Activated T-cell treated with anti-CD3 and anti-CD28 coated beads, Interleukin-2, amount 50 U/mL, for 24 hours (primary cell): ENCODE data around the gene NUP153.

Source experiments
- DNase-seq: peaks from one replicate; pipeline ENCODE4 v3.0.0-alpha.2; 2020
- H3K27ac Mint-ChIP-seq: 2 replicates; pipeline ENCODE4 v1.8.0; 2020; ENCODE audit warnings: mild to moderate bottlenecking, mixed read lengths
- H3K27me3 Mint-ChIP-seq: 2 replicates; pipeline ENCODE4 v1.8.0; 2020; ENCODE audit warnings: mixed read lengths
- H3K36me3 Mint-ChIP-seq: 2 replicates; pipeline ENCODE4 v1.8.0; 2020; ENCODE audit warnings: low read depth, mixed read lengths
- H3K4me1 Mint-ChIP-seq: 2 replicates; pipeline ENCODE4 v1.8.0; 2020; ENCODE audit warnings: low read depth, mixed read lengths
- H3K4me3 Mint-ChIP-seq: 2 replicates; pipeline ENCODE4 v1.8.0; 2020; ENCODE audit warnings: mild to moderate bottlenecking, moderate library complexity, mixed read lengths
- H3K9me3 Mint-ChIP-seq: 2 replicates; pipeline ENCODE4 v1.8.0; 2020; ENCODE audit warnings: mixed read lengths

The NUP153 gene

DNA sequence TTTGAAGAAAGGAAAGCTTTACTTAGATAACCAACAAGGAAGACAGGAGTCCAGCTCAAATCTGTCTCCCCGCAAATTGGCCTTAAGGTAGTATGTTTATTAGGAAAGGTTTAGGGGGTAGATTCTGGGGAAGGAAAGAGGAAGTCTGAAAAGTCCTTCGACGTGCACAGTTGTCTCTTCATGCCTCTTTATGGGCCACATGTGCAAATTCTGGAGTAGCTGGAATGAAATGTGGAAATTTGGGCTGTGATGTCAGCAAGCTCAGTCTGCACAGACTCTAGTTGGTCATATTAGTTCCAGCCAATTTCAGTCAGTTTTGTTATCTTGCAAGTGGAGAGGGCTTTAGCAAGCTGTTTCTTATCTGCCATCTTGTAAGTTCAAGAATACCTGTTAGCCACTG is 50.1 kb downstream of the NUP153 start:
- Mint-ChIP-seq H3K4me1 (peaks cover 32% of the 10 kb centered on the region), H3K4me3 (no peak overlapping the region), H3K27me3 (no peaks in the 10 kb centered on the region), H3K9me3 (no peaks in the 10 kb centered on the region), H3K36me3 (peaks cover 98% of the 10 kb centered on the region), H3K27ac (no peak overlapping the region)
- DNase-seq: no peak

DNA sequence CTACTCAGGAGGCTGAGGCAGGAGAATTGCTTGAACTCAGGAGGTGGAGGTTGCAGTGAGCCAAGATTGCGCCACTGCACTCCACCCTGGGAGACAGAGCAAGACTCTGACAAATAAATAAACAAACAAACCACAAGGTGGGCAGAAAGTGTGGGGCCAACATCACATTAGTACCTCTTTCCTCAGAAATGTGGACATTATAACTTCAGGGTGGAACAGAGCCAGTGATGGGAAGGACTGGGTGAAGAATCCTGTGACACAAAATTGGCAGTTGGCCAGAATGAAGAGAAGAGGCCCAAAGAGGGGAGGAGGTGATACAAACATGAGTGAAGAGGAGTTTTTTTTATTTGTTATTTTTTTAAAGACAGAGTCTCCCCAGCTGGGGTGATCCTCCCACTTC is 50.6 kb downstream of the NUP153 start:
- H3K36me3 Mint-ChIP-seq: peaks cover 97% of the 10 kb centered on the region
- peaks cover 31% of the 10 kb centered on the region for H3K4me1 Mint-ChIP-seq
- no peak for DNase-seq
- H3K27me3 Mint-ChIP-seq: no peaks in the 10 kb centered on the region
- H3K9me3 Mint-ChIP-seq: no peaks in the 10 kb centered on the region
- no peak overlapping the region for H3K4me3 Mint-ChIP-seq
- peak overlapping the region; percentile 68 for H3K27ac Mint-ChIP-seq

DNA sequence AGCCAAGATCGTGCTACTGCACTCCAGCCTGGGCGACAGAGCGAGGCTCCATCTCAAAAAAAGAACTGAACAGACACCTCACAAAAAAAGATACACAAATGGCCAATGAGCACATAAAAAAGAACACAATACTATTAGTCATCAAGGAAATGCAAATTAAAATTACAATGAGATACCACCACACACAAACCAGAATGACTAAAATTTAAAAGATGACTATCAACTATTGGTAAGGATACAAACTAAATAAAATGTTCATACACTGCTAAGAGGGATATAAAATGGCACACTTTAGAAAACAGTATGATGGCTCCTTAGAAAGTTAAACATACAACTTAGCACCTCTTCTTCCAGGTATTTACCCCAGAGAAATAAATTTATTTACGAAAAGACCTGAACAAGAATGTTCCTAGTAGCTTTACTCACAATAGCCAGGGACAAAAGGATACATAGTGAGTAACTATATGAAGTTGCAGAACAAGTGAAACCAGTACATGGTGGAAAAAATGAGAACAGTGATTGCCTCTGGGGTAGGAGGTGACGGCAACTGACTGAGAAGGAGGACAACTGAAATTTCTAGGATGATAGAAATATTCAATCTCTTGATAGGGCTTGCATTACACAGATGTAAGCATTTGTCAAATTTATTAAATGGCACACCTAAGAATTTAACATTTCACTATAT is 53.4 kb downstream of the NUP153 start:
- DNase-seq: no peak
- peaks cover 95% of the 10 kb centered on the region for H3K36me3 Mint-ChIP-seq
- H3K9me3 Mint-ChIP-seq: no peaks in the 10 kb centered on the region
- no peaks in the 10 kb centered on the region for H3K27me3 Mint-ChIP-seq
- H3K4me3 Mint-ChIP-seq: no peak overlapping the region
- H3K4me1 Mint-ChIP-seq: peaks cover 35% of the 10 kb centered on the region
- peak overlapping the region; percentile 92 for H3K27ac Mint-ChIP-seq

DNA sequence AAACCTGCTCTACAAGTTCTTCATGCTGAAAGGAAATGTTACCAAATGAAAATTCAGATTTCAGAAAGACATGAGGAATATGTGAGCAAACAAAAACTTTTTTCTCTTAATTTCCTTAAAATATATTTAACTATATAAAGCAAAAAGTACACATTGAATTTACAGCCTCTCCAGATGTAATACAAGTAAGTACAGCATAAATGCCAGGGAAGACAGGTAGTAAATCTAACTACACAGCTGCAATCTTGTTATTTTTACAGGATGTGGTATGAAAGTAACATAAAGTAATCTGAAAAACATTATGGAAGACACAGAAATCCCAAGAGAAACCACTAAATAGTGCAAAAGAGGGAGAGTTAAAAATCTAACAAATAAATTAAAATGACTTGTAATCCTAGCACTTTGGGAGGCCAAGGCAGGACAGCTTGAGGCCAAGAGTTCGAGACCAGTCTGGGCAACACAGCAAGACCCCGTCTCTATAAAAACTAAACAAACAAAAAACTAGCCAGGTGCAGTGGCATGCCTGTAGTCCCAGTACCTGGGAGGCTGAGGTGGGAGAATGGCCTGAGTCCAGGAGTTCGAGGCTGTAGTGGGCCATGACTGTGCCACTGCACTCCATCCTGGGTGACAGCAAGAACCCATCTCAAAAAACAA is 55.9 kb downstream of the NUP153 start:
- no peaks in the 10 kb centered on the region for H3K27me3 Mint-ChIP-seq
- no peak for DNase-seq
- no peak overlapping the region for H3K4me3 Mint-ChIP-seq
- H3K36me3 Mint-ChIP-seq: peaks cover 95% of the 10 kb centered on the region
- H3K27ac Mint-ChIP-seq: peak overlapping the region; percentile 8
- peaks cover 34% of the 10 kb centered on the region for H3K4me1 Mint-ChIP-seq
- H3K9me3 Mint-ChIP-seq: no peaks in the 10 kb centered on the region

DNA sequence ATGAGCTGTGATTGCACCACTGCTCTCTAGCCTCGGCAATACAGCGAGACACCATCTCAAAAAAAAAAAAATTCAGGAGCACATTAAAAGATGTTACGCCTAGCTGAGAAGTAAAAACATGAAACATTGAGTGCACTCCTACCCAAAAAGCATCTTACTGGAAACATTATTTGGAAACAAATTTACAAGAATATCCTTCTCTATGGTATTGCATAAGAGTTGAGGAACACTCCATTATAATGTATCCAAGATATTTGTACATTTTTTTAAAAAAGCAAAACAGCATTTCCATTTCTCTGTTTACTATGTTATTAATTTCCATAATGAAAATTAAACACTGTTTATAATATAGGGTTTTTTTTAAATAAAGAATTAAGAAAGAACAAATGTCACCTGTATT is 58.0 kb downstream of the NUP153 start:
- DNase-seq: no peak
- Mint-ChIP-seq H3K27ac (no peak overlapping the region), H3K9me3 (no peaks in the 10 kb centered on the region), H3K36me3 (peaks cover 94% of the 10 kb centered on the region), H3K4me3 (no peak overlapping the region), H3K27me3 (no peaks in the 10 kb centered on the region), H3K4me1 (peaks cover 21% of the 10 kb centered on the region)

DNA sequence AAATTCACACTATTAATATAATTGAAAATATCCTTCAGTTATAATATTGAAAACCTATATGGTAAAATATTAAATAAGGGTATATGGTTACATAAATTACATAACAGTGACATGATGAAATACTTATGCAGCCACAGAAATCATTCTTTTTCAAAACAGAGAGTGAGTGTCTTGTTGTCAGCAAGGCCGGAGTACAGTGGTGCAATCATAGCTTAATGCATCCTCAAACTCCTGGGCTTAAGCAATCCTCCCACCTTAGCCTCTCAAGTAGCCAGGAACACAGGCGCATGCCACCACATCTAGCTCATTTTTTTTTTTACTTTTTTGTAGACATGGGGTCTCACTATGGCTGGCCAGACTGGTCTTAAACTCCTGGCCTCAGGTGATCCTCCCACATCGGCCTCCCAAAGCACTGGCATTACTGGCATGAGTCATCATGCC is 66.2 kb downstream of the NUP153 start:
- Mint-ChIP-seq H3K4me3 (no peak overlapping the region), H3K27ac (peak overlapping the region; percentile 64), H3K27me3 (no peaks in the 10 kb centered on the region), H3K36me3 (peaks cover 98% of the 10 kb centered on the region), H3K9me3 (no peaks in the 10 kb centered on the region), H3K4me1 (peaks cover 37% of the 10 kb centered on the region)
- DNase-seq: no peak

DNA sequence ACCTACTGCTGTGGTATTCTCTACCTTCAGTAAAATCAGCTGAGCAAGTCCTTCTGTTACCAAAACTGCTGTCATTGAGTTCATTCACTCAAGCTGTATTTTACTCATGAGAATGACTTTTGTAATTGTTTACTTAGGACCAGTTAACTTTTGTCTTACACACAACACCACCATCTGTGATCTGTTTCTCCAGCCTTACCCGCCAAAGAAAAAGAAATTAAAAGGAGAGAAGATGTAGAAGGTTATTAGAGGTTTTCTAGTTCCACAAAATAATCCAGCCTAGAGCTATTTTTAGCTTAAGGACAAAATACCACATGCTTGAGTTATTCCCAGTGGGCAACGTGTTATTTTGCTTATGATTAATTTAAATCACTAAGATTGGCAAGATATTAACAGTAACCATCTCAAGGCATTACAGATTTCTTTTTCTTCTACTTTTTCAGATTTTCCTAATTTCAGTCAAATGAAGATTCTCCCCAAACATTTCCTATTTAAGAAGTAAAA is 68.5 kb downstream of the NUP153 start:
- H3K36me3 Mint-ChIP-seq: peaks cover 97% of the 10 kb centered on the region
- no peaks in the 10 kb centered on the region for H3K9me3 Mint-ChIP-seq
- H3K27me3 Mint-ChIP-seq: no peaks in the 10 kb centered on the region
- no peak overlapping the region for H3K4me3 Mint-ChIP-seq
- no peak overlapping the region for H3K27ac Mint-ChIP-seq
- H3K4me1 Mint-ChIP-seq: peaks cover 56% of the 10 kb centered on the region
- DNase-seq: no peak

DNA sequence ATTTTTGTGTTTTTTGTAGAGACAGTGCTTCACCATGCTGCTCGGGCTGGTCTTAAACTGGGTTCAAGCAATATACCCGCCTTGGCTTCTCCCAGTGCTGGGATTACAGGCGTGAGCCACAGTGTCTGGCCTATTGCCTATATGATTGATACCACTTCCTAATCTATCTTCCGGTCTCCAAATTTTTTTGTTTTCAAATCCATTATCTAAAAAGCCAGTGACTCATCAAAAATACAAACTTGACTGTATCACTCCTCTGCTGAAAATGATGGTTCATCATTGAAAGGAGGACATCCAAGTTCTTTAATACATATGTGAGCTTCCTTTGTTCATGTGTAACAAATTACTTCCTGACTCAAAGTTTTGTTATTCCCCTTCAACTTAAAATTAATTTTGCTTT is 71.2 kb downstream of the NUP153 start:
- Mint-ChIP-seq H3K9me3 (no peaks in the 10 kb centered on the region), H3K27me3 (no peaks in the 10 kb centered on the region), H3K4me1 (peaks cover 62% of the 10 kb centered on the region), H3K36me3 (peaks cover 97% of the 10 kb centered on the region), H3K27ac (peak overlapping the region; percentile 65), H3K4me3 (no peak overlapping the region)
- DNase-seq: no peak

DNA sequence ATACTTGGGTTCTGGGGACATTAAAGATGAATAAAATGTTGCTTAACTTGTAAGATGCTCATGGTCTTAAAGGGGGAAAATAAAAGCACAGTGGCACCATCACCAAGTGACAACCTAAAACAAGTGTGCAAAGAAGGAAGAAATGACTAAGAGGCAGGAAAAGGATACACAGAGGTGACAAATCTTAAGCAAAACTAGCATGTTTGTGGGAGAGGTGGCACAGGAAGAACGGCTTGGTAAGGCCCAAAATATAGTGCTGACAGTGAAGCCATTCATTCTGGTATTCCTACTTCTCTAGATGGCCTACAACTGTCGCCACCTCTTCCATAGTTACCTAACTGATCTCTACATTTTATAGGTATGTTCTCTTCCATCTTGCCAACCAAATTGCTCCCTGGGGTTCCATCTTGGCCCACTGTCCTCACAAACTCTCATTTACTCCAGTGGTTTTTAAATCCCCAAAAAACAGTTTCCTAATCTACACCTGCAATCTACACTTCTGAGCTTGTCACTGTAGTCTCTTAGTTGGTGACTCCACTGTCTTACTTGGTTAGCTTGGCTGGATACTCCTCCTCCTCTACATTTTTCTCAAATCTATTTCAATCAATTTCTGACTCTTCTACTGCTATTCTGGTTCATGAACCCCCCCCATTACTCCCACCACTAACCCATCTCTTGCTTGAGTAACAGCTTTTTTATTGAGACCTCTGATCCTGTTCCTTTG is 73.1 kb downstream of the NUP153 start:
- Mint-ChIP-seq H3K27me3 (no peaks in the 10 kb centered on the region), H3K36me3 (peaks cover 97% of the 10 kb centered on the region), H3K27ac (peak overlapping the region; percentile 78), H3K9me3 (no peaks in the 10 kb centered on the region), H3K4me1 (peaks cover 72% of the 10 kb centered on the region), H3K4me3 (no peak overlapping the region)
- DNase-seq: no peak

DNA sequence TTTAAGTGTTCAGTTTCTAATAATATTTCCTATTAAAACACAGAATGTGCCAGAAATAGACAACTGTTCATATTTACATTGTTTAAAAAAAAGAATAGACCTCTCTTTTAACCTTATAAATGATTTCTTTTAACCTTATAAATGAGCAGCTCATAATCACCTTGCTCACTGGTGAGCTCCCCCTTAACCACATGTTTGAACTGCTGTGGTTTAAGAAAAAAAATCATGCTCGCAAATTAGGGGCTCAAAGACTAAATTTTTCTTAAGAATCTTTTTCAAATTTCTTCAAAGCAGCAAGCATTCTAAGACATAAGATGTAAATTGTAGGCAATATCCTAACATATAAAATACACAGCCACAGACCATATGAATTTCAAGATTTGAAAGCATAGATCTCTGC is 73.8 kb downstream of the NUP153 start:
- Mint-ChIP-seq H3K4me1 (peaks cover 67% of the 10 kb centered on the region), H3K36me3 (peaks cover 96% of the 10 kb centered on the region), H3K27ac (peak overlapping the region; percentile 78), H3K27me3 (no peaks in the 10 kb centered on the region), H3K4me3 (no peak overlapping the region), H3K9me3 (no peaks in the 10 kb centered on the region)
- no peak for DNase-seq

DNA sequence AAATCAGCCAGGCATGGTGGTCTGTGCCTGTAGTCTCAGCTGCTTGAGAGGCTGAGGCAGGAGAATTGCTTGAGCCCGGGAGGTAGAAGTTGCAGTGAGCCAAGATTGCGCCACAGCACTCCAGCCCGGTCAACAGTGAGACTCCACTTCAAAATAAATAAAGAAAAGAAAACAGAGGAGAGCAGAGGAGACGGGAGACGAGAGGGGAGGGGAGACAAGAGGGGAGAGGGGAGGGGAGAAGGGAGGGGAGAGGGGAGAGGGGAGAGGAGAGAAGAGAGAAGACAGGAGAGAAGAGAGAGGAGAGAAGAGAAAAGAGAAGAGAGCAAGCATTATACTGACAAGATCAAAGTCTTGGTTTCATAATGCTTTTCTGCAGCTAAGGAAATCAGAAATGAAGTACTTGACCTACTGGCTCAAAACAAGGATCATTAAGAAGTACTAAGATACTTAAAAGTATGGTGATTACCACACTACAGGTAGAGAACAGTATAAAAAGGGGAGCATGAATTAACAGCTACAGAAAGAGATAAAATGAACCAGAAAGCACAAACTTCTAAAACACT is 76.1 kb downstream of the NUP153 start:
- no peak overlapping the region for H3K27ac Mint-ChIP-seq
- H3K36me3 Mint-ChIP-seq: peaks cover 93% of the 10 kb centered on the region
- DNase-seq: no peak

DNA sequence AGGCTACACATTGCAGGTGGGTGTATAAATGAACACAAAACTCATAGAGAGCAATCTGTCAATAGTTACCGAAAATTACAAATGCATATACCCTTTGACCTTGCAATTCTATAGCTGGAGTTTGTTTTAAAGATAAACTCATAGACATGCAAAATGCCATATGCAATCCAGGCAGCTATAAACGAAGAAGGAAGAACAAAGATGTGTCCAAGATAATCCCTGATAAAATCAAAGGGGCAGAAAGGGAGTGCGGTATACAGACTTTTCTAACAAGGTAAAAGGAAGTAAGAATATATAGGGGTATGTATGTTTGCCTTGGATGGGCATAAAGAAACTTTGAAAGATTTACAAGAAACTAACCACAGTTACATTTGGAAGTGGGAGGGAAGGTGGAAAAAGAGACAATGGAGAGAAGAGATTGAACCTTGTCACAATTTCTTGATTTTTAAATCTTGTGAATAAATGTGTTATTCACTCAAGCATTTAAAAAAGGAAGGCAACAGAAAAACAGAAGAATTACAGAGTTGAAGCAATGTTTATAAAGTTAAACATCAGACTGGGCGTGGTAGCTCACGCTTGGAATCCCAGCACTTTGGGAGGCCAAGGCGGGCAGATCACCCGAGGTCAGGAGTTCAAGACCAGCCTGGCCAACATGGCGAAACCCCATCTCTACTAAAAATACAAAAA is 76.8 kb downstream of the NUP153 start:
- Mint-ChIP-seq H3K36me3 (peaks cover 93% of the 10 kb centered on the region), H3K4me1 (peaks cover 45% of the 10 kb centered on the region), H3K9me3 (no peaks in the 10 kb centered on the region), H3K4me3 (no peak overlapping the region), H3K27ac (peak overlapping the region; percentile 58), H3K27me3 (no peaks in the 10 kb centered on the region)
- no peak for DNase-seq

More for the DNA sequence above, 76.1 kb downstream of the NUP153 start:
- peaks cover 51% of the 10 kb centered on the region for H3K4me1 Mint-ChIP-seq
- H3K9me3 Mint-ChIP-seq: no peaks in the 10 kb centered on the region
- no peaks in the 10 kb centered on the region for H3K27me3 Mint-ChIP-seq
- H3K4me3 Mint-ChIP-seq: no peak overlapping the region

DNA sequence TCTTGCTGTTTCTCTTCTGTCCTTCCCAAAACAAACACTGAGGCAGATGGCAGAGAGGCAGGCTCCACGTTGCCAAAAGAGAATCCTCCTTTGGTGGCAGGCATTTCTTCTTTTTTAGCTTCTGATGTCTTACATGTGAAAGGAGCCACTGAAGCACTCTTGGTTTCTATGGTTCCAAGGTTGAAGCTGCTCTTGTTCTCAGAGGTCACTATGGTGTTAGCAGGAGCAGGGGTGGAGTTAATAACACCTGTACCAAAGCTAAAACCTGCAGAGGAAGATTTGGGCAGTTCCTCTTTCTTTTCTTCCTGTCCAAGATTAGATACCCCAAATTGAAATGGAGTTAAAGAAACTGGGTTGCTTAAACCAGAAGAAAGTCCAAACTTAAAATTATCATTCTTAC is 77.9 kb downstream of the NUP153 start:
- Mint-ChIP-seq H3K36me3 (peaks cover 93% of the 10 kb centered on the region), H3K27ac (peak overlapping the region; percentile 58), H3K9me3 (no peaks in the 10 kb centered on the region), H3K4me3 (no peak overlapping the region), H3K4me1 (peaks cover 45% of the 10 kb centered on the region), H3K27me3 (no peaks in the 10 kb centered on the region)
- DNase-seq: no peak

DNA sequence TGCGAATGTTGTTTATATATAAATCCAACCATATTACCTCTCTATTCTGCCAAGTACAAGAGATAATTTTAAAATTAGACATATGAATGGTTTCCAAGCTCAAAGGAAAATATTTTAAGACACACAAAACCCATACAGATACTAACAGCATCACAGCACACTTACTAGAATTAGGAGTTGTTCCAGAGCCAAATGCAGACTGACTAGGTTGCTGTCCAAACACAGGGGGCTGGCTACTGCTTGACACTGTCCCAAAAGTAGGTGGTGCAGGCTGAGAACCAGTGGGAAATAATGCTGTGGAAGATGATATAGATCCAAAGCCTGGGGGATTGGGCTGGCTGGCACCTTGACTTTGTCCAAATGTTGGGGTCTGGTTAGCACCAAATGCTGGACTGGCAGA is 82.3 kb downstream of the NUP153 start:
- H3K4me1 Mint-ChIP-seq: peaks cover 31% of the 10 kb centered on the region
- no peak overlapping the region for H3K4me3 Mint-ChIP-seq
- no peaks in the 10 kb centered on the region for H3K27me3 Mint-ChIP-seq
- peaks cover 92% of the 10 kb centered on the region for H3K36me3 Mint-ChIP-seq
- H3K9me3 Mint-ChIP-seq: no peaks in the 10 kb centered on the region
- peak overlapping the region; percentile 59 for H3K27ac Mint-ChIP-seq
- DNase-seq: no peak
